Mucosa of gallbladder (tissue), 1 donor: Measurements from ENCODE around the gene WARS2. TPM values are rescaled to one million over a fixed set of nuclear protein-coding genes. Genes with fewer than 3 reads are reported as not detected.

Experiments
- DNase-seq: peaks from one replicate; pipeline ENCODE4 v3.0.0-alpha.2; 2020; ENCODE audit warnings: low spot score
- total RNA-seq: library from RNA; stranded (reverse); gene quantifications from one replicate; pipeline ENCODE4 v1.2.1, GENCODE V29; 2021
- donor health status: DM: no; HTN: no; CAD: no.

WARS2 gene
- total RNA-seq, 1 donor from 2014 or later = 11.3 TPM

GRCh38 chr1:118984086-118984721 lies 156.2 kb downstream of the WARS2 start:
- no peak for DNase-seq

- DNase-seq = no peak
Observed at GRCh38 chr1:118983558-118984041, 156.9 kb downstream of the WARS2 start.

- DNase-seq = no peak
Observed at GRCh38 chr1:118982821-118983557, 157.5 kb downstream of the WARS2 start.

DNA sequence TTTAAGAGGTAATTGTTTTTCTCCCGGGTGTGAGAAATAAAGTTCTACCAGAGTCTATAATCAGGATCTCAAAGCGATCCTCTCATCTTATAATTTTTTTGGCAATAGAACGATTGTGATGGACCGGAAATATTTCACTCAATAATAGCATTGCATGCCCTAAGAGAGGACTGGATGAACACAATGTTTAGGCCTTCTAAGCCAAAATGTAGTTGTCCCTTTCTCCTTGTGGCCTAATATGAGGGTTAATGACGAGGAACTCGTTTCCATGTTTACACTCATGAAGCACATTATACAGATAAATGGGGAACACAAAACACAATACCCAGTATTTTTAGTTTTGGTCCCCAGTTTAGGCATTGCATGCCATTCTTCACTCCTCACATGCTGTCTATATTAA lies 158.2 kb downstream of the WARS2 start:
- DNase-seq = no peak

DNA sequence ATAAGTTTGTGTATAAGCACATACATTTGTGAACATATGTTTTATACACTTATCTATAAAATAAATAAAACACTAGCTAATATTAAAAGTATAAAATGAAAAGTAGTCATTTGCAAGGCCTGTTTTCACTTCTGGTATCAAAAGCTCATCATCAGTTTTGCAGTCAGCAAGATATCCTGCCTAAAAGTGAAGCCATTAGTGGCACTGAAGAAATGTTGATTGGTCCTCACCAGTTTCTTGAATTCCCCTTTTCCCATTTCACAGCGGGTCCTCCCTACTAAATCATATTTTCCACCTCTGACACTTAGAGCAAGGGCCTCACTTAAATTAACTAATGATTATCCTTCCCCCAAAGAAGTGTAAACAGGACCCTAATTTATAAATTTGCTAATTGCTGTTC lies 159.0 kb downstream of the WARS2 start:
- DNase-seq = no peak

Other genes starting within 250 kb of the WARS2 start
- gene TBX15, start 152.3 kb downstream of the WARS2 start, total RNA-seq = 0.20 TPM
- 0.17 TPM for gene HAO2, start 228.1 kb upstream of the WARS2 start, total RNA-seq